HG02642 (cell line): Measurements from ENCODE around the gene KHK.

Experiments used
- ATAC-seq: cut with Tn5 transposase; IDR thresholded peaks from one replicate; pipeline ENCODE4 v1.9.1; 2021; ENCODE audit warnings: mild to moderate bottlenecking; ENCODE audit not compliant: unreplicated experiment, poor library complexity

KHK gene

GRCh38 chr2:27080603-27080936 lies 6.0 kb upstream of the KHK start:
- ATAC-seq, result no peak

DNA sequence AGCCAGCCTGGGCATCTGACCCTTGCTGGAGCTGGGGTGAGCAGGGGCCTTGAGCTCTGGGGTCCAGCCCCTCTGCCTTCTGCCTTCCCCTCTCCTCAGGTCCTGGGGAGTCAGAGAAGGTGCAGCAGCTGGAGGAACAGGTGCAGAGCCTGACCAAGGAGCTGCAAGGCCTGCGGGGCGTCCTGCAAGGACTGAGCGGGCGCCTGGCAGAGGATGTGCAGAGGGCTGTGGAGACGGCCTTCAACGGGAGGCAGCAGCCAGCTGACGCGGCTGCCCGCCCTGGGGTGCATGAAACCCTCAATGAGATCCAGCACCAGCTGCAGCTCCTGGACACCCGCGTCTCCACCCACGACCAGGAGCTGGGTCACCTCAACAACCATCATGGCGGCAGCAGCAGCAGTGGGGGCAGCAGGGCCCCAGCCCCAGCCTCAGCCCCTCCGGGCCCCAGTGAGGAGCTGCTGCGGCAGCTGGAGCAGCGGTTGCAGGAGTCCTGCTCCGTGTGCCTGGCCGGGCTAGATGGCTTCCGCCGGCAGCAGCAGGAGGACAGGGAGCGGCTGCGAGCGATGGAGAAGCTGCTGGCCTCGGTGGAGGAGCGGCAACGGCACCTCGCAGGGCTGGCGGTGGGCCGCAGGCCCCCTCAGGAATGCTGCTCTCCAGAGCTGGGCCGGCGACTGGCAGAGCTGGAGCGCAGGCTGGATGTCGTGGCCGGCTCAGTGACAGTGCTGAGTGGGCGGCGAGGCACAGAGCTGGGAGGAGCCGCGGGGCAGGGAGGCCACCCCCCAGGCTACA lies 4.4 kb upstream of the KHK start:
- ATAC-seq, result no peak

- ATAC-seq, result no peak
Measured at GRCh38 chr2:27082773-27083409, 3.7 kb upstream of the KHK start.

DNA sequence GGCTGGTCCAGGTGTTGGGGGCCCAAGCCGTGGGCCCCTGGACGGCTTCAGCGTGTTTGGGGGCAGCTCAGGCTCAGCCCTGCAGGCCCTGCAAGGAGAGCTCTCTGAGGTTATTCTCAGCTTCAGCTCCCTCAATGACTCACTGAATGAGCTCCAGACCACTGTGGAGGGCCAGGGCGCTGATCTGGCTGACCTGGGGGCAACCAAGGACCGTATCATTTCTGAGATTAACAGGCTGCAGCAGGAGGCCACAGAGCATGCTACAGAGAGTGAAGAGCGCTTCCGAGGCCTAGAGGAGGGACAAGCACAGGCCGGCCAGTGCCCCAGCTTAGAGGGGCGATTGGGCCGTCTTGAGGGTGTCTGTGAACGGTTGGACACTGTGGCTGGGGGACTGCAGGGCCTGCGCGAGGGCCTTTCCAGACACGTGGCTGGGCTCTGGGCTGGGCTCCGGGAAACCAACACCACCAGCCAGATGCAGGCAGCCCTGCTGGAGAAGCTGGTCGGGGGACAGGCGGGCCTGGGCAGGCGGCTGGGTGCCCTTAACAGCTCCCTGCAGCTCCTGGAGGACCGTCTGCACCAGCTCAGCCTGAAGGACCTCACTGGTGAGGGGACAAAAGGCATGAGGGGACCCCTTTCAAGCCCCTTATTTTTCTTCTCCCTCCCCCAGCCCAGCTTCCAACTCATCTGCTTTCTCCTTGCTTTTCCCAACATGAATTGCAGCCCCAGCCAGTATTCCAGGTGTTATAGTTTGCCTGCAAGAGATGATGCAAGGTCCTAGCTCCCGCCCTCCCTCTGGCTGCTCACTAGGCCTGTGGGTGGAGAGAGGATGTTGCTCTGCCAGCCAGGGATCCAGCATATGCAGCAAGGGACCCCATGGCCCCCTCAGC lies 2.9 kb upstream of the KHK start:
- no peak for ATAC-seq

GRCh38 chr2:27084297-27085061 lies 2.1 kb upstream of the KHK start:
- no peak for ATAC-seq

GRCh38 chr2:27085062-27085672 lies 1.4 kb upstream of the KHK start:
- no peak for ATAC-seq

- peak; percentile 2 for ATAC-seq
Measured at GRCh38 chr2:27085673-27086089, 891 bp upstream of the KHK start.

DNA sequence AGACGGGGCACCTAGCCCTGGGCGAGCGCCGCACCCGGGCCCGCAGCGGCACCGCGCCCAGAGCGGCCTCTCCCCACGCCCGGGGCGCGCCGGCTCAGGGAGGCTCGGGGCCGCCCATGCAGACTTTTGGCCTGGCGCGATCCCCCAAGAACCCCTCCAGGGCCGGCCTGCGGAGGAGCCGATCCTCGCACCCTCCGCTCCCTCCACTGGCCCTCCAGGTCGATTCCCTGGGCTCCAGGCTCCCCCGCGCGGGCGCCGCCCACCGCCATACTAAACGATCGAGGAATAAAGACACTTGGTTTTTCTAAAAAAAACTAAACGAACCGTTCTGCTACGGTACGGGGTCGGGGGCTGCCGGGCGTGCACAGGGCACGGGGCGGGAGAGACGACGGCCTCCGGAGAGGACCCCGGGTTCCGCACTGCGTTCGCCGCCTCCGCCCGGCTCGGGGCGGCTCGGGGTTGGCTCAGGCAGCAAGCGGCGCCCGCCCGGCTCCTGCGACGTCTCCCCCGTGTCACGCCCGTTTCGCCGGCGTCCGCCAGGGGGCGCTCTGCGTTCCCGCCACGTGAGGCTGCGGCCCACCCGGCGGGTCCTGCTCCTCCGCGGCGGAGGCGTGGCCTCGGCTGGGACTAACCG lies 365 bp upstream of the KHK start:
- ATAC-seq, result peak; percentile 84

GRCh38 chr2:27087823-27088410 lies 1.3 kb downstream of the KHK start:
- no peak for ATAC-seq

DNA sequence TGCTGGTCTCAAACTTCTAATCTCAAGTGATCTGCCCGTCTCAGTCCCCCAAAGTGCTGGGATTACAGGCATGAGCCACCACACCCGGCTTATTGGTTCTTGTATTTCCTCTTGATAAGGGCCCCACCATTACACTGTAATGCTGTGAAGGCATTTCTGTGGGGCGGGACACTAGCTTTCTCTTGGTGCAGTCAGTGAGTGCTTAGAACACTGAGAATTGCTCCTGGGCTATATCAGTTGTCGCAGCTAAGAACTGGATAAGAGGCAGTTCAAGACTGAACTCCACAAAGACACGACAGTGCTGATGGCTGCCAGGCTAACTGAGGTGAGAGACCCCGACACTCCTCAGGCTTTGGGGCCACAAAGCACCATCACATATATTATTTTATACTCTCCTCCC lies 2.1 kb downstream of the KHK start:
- no peak for ATAC-seq

GRCh38 chr2:27089111-27089954 lies 2.8 kb downstream of the KHK start:
- no peak for ATAC-seq

GRCh38 chr2:27091746-27092695 lies 5.4 kb downstream of the KHK start:
- ATAC-seq, result no peak

DNA sequence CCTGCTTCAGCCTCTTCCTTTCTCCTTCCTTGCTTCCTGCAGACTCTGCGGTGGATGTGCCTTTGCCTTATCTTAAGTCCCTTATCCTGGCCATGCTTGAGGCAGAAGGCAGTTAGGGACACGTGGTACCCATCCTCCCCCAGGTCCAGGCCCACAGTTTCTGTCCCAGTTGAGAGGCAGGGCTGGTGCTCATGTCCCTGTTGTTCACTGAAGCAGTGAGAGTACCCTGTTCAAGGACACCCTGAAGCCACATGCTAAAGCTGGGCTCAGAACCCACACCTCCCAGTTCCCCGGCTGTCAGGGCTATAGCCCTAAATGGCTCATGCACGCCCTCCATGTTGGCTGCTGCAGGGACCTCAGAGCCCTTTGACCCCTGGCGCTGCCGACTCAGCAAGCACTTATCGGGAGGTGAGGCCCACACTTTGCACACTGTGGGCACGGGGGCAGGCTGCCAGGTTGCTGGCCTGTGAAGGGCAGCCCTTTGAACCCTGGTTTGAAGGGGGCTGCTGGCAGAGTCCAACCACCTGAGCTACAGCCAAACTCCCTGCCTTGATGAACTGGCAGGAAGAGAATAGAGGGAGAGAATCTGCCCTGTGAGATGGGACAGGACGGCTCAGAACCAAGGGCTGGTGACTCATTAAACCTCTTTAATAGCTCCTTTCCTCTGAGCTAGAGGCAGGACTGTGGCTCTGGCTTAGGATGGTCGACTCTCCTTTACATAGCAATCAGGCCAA lies 6.3 kb downstream of the KHK start:
- ATAC-seq, result no peak

GRCh38 chr2:27093430-27094352 lies 7.1 kb downstream of the KHK start:
- no peak for ATAC-seq

- ATAC-seq, result no peak
Measured at GRCh38 chr2:27094353-27094984, 7.9 kb downstream of the KHK start.
